ENCODE results near the gene SLC7A6.

The SLC7A6 gene

GRCh38 chr16:68345351-68345810, 81.1 kb downstream of the SLC7A6 start:
- Histone ChIP-seq H3K9me3 (ENCODE audit: insufficient read depth, low read depth, low read length) (no peaks in the 10 kb centered on the region), H2AFZ (ENCODE audit: low read length) (no peak overlapping the region), H4K20me1 (ENCODE audit: insufficient read depth, low read length, poor library complexity, severe bottlenecking) (no peaks in the 10 kb centered on the region), H3K9ac (ENCODE audit: low read depth, low read length, poor library complexity, severe bottlenecking) (no peak overlapping the region), H3K27me3 (ENCODE audit: insufficient read depth, low read length, poor library complexity, severe bottlenecking) (no peaks in the 10 kb centered on the region), H3K4me3 (ENCODE audit: low read length, poor library complexity, severe bottlenecking) (no peak overlapping the region), H3K4me1 (ENCODE audit: insufficient read depth, low read length, poor library complexity, severe bottlenecking) (peaks cover 42% of the 10 kb centered on the region), H3F3A (ENCODE audit: low read depth) (no peaks in the 10 kb centered on the region), H3K36me3 (ENCODE audit: insufficient read depth, low read length) (peaks cover 31% of the 10 kb centered on the region; the same call in 1 of the 2 replicates), H3K4me2 (ENCODE audit: low read depth, low read length, poor library complexity, severe bottlenecking) (peak overlapping the region; percentile 25), H3K79me2 (ENCODE audit: insufficient read depth, low read length) (no peaks in the 10 kb centered on the region), H3K9me2 (replicated peaks; ENCODE audit: low read depth, low read length) (no peaks in the 10 kb centered on the region)
- TF ChIP-seq CTCF (conservative IDR thresholded peaks at IDR 0.05; ENCODE audit: low read length) (no peak), EZH2phosphoT487 (IDR thresholded peaks at IDR 0.05; ENCODE audit: borderline replicate concordance) (no peak)

DNA sequence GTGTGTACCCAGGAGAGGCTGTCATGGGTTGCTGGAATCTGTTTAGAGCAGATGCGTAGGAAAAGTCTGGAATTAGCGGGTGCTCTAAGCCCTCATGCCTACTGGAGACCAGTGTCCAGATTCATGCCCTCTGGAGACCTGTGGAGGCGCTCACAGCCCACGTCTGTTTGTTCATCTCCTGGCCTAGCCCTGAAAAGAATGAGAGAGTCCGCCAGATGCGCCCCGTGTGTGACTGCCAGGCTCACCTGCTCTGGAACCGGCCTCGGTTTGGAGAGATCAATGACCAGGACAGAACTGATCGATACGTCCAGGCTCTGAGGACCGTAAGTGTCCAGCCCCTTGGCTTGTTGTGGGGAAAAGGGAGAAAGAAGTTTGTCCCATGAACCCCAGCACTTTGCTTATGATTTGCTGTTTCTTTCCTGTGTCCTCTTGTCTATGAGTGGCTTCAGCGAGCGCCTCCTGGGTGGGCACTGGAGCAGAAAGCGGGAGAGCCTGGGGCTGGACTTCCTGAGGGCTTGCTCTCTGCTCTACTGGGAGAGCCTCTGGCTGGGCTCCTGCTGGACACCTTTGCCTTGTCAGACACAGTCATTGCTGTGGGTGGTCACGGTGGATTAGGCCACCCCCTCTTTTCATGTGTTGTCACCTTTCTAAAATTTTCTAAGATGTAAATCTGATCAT, 81.8 kb downstream of the SLC7A6 start:
- Histone ChIP-seq H3K4me2 (ENCODE audit: low read depth, low read length, poor library complexity, severe bottlenecking) (peak overlapping the region; percentile 25), H3K36me3 (ENCODE audit: insufficient read depth, low read length) (peaks cover 28% of the 10 kb centered on the region; the same call in 1 of the 2 replicates)

GRCh38 chr16:68346892-68347480, 82.7 kb downstream of the SLC7A6 start:
- no peak for TF ChIP-seq CTCF (conservative IDR thresholded peaks at IDR 0.05; ENCODE audit: low read length)
- TF ChIP-seq EZH2phosphoT487 (IDR thresholded peaks at IDR 0.05; ENCODE audit: borderline replicate concordance): no peak
- no peaks in the 10 kb centered on the region for H3K9me3 ChIP-seq (ENCODE audit: insufficient read depth, low read depth, low read length)
- peak overlapping the region; percentile 65 for H3K9ac ChIP-seq (ENCODE audit: low read depth, low read length, poor library complexity, severe bottlenecking)
- peaks cover 42% of the 10 kb centered on the region for H3K4me1 ChIP-seq (ENCODE audit: insufficient read depth, low read length, poor library complexity, severe bottlenecking)
- H3K4me3 ChIP-seq (ENCODE audit: low read length, poor library complexity, severe bottlenecking): peak overlapping the region; percentile 30
- H4K20me1 ChIP-seq (ENCODE audit: insufficient read depth, low read length, poor library complexity, severe bottlenecking): no peaks in the 10 kb centered on the region
- peaks cover 22% of the 10 kb centered on the region; the same call in 1 of the 2 replicates for H3K36me3 ChIP-seq (ENCODE audit: insufficient read depth, low read length)
- no peaks in the 10 kb centered on the region for H3F3A ChIP-seq (ENCODE audit: low read depth)
- no peaks in the 10 kb centered on the region for H3K9me2 ChIP-seq (replicated peaks; ENCODE audit: low read depth, low read length)
- no peaks in the 10 kb centered on the region for H3K27me3 ChIP-seq (ENCODE audit: insufficient read depth, low read length, poor library complexity, severe bottlenecking)
- H3K4me2 ChIP-seq (ENCODE audit: low read depth, low read length, poor library complexity, severe bottlenecking): peak overlapping the region; percentile 52
- no peaks in the 10 kb centered on the region for H3K79me2 ChIP-seq (ENCODE audit: insufficient read depth, low read length)
- no peak overlapping the region for H2AFZ ChIP-seq (ENCODE audit: low read length)

More for the DNA sequence above, 81.8 kb downstream of the SLC7A6 start:
- Histone ChIP-seq H2AFZ (ENCODE audit: low read length) (no peak overlapping the region), H3K27me3 (ENCODE audit: insufficient read depth, low read length, poor library complexity, severe bottlenecking) (no peaks in the 10 kb centered on the region), H3K79me2 (ENCODE audit: insufficient read depth, low read length) (no peaks in the 10 kb centered on the region), H3K9me3 (ENCODE audit: insufficient read depth, low read depth, low read length) (no peaks in the 10 kb centered on the region), H3K9ac (ENCODE audit: low read depth, low read length, poor library complexity, severe bottlenecking) (peak overlapping the region; percentile 65), H3K9me2 (replicated peaks; ENCODE audit: low read depth, low read length) (no peaks in the 10 kb centered on the region), H4K20me1 (ENCODE audit: insufficient read depth, low read length, poor library complexity, severe bottlenecking) (no peaks in the 10 kb centered on the region), H3F3A (ENCODE audit: low read depth) (no peaks in the 10 kb centered on the region), H3K4me3 (ENCODE audit: low read length, poor library complexity, severe bottlenecking) (no peak overlapping the region), H3K4me1 (ENCODE audit: insufficient read depth, low read length, poor library complexity, severe bottlenecking) (peaks cover 42% of the 10 kb centered on the region)
- TF ChIP-seq CTCF (conservative IDR thresholded peaks at IDR 0.05; ENCODE audit: low read length): peak; percentile 26; the same call in 1 of the 2 replicates
- no peak for TF ChIP-seq EZH2phosphoT487 (IDR thresholded peaks at IDR 0.05; ENCODE audit: borderline replicate concordance)
